T-helper 2 cell treated with Interferon-gamma antibody and Interleukin-4, amounts not matched to agents 5 μg/mL and 100 μg/mL, for 36 hours (primary cell): ENCODE results near the gene DCTN5.
"Not testable (repeated sequence)": the region's sequence is repeated elsewhere in the genome, so short reads cannot be mapped to it uniquely, and the experiment has no call there.

Source experiments
- DNase-seq: peaks from one replicate; pipeline ENCODE4 v3.0.0; 2021; ENCODE audit warnings: low spot score
- H3K27ac Mint-ChIP-seq: one replicate; pipeline ENCODE4 v1.8.0; 2021; ENCODE audit warnings: mild to moderate bottlenecking, mixed read lengths
- H3K27me3 Mint-ChIP-seq: one replicate; pipeline ENCODE4 v1.8.0; 2021; ENCODE audit warnings: low read depth, mixed read lengths
- H3K36me3 Mint-ChIP-seq: one replicate; pipeline ENCODE4 v1.8.0; 2021; ENCODE audit warnings: low read depth, mixed read lengths
- H3K4me1 Mint-ChIP-seq: one replicate; pipeline ENCODE4 v1.8.0; 2021; ENCODE audit warnings: low read depth, mixed read lengths
- H3K4me3 Mint-ChIP-seq: one replicate; pipeline ENCODE4 v1.8.0; 2022; ENCODE audit warnings: mild to moderate bottlenecking, moderate library complexity, mixed read lengths
- H3K9me3 Mint-ChIP-seq: one replicate; pipeline ENCODE4 v1.8.0; 2021; ENCODE audit warnings: mixed read lengths

Gene DCTN5

GRCh38 chr16:23710504-23710903, 69.2 kb downstream of the DCTN5 start:
- H3K4me1 Mint-ChIP-seq = no peaks in the 10 kb centered on the region
- H3K27me3 Mint-ChIP-seq = peaks cover 31% of the 10 kb centered on the region
- H3K27ac Mint-ChIP-seq = no peak overlapping the region
- H3K4me3 Mint-ChIP-seq = no peak overlapping the region
- peaks cover 9% of the 10 kb centered on the region for H3K9me3 Mint-ChIP-seq
- H3K36me3 Mint-ChIP-seq = no peaks in the 10 kb centered on the region
- no peak for DNase-seq

- DNase-seq = no peak
- Mint-ChIP-seq H3K27me3 (peaks cover 36% of the 10 kb centered on the region), H3K36me3 (no peaks in the 10 kb centered on the region), H3K4me3 (no peak overlapping the region), H3K9me3 (peaks cover 9% of the 10 kb centered on the region), H3K27ac (no peak overlapping the region), H3K4me1 (no peaks in the 10 kb centered on the region)
These were observed 70.5 kb downstream of the DCTN5 start for GRCh38 chr16:23711785-23712184.

GRCh38 chr16:23712976-23713375, 71.7 kb downstream of the DCTN5 start, which contains the start of gene ERN2:
Gene ERN2, minus strand, starts transcription at chr16:23713222. Its CDS starts 35 bp downstream, at chr16:23713187.
- Mint-ChIP-seq H3K36me3 (no peaks in the 10 kb centered on the region), H3K9me3 (peaks cover 9% of the 10 kb centered on the region), H3K4me1 (no peaks in the 10 kb centered on the region), H3K4me3 (no peak within 1 kb of the TSS), H3K27ac (no peak within 1 kb of the TSS), H3K27me3 (peaks cover 43% of the 10 kb centered on the region)
- no peak for DNase-seq

- H3K27me3 Mint-ChIP-seq = peaks cover 46% of the 10 kb centered on the region
- DNase-seq = no peak
- H3K4me3 Mint-ChIP-seq = no peak overlapping the region
These were observed 75.2 kb downstream of the DCTN5 start for GRCh38 chr16:23716484-23716883.

GRCh38 chr16:23722613-23723240, 81.5 kb downstream of the DCTN5 start:
- not testable (repeated sequence) for H3K27ac Mint-ChIP-seq, H3K9me3 Mint-ChIP-seq, H3K36me3 Mint-ChIP-seq, H3K4me1 Mint-ChIP-seq, H3K4me3 Mint-ChIP-seq, DNase-seq
- H3K27me3 Mint-ChIP-seq = peaks cover 13% of the 10 kb centered on the region

More at GRCh38 chr16:23716484-23716883, 75.2 kb downstream of the DCTN5 start:
- no peaks in the 10 kb centered on the region for H3K4me1 Mint-ChIP-seq
- no peaks in the 10 kb centered on the region for H3K36me3 Mint-ChIP-seq
- no peak overlapping the region for H3K27ac Mint-ChIP-seq
- H3K9me3 Mint-ChIP-seq = no peaks in the 10 kb centered on the region

GRCh38 chr16:23724096-23724784, 83.0 kb downstream of the DCTN5 start:
- Mint-ChIP-seq H3K36me3 (no peaks in the 10 kb centered on the region), H3K27me3 (peaks cover 7% of the 10 kb centered on the region), H3K27ac (no peak overlapping the region), H3K9me3 (no peaks in the 10 kb centered on the region), H3K4me3 (no peak overlapping the region), H3K4me1 (peaks cover 2% of the 10 kb centered on the region)
- DNase-seq = no peak

- Mint-ChIP-seq H3K36me3 (no peaks in the 10 kb centered on the region), H3K4me1 (peaks cover 2% of the 10 kb centered on the region), H3K27me3 (peaks cover 7% of the 10 kb centered on the region), H3K9me3 (no peaks in the 10 kb centered on the region), H3K27ac (no peak overlapping the region), H3K4me3 (no peak overlapping the region)
- DNase-seq = no peak
These were observed 83.5 kb downstream of the DCTN5 start for GRCh38 chr16:23724785-23725131.

GRCh38 chr16:23726710-23727109, 85.4 kb downstream of the DCTN5 start:
- Mint-ChIP-seq H3K4me3 (no peak overlapping the region), H3K27ac (no peak overlapping the region), H3K27me3 (no peaks in the 10 kb centered on the region), H3K4me1 (peaks cover 2% of the 10 kb centered on the region), H3K9me3 (no peaks in the 10 kb centered on the region), H3K36me3 (no peaks in the 10 kb centered on the region)
- DNase-seq = no peak
